IMR-90 (cell line): ENCODE data around the gene CAMK4. TPM values are rescaled to one million over a fixed set of nuclear protein-coding genes. Genes with fewer than 3 reads are reported as not detected.

Experiments
- ATAC-seq: fragments of 200-7000 bp; cut with Tn5 transposase; 2 replicates; pipeline ENCODE4 v1.9.1; 2020; ENCODE audit warnings: low read depth, mild to moderate bottlenecking, moderate library complexity
- BruUV-seq: library from RNA; stranded (reverse); fragments of 400-500 nt; replicated peaks from 2 replicates; lab custom pipeline; 2021; lab: Mats Ljungman, UMichigan
- CTCF ChIA-PET: fragments of 300-600 bp; formaldehyde crosslinking; extraction: SDS; loops from one replicate; lab custom pipeline; 2021; ENCODE audit warnings: antibody characterized with exemption; lab: Yijun Ruan, JAX
- POLR2A ChIA-PET: fragments of 300-600 bp; sonication (Branson Sonifier 250); formaldehyde crosslinking; loops from one replicate; lab custom pipeline; 2022; ENCODE audit warnings: antibody characterized with exemption; ENCODE audit not compliant: unreplicated experiment; lab: Charles Lee
- DNase-seq: peaks from one replicate; pipeline ENCODE4 v3.0.0; 2013
- H2AFZ ChIP-seq: replicated peaks from 2 replicates; pipeline ENCODE3; 2013; ENCODE audit warnings: low read length, mild to moderate bottlenecking; ENCODE audit not compliant: poor library complexity
- H2AK5ac ChIP-seq: 2 replicates; pipeline ENCODE4 v1.6.1; 2013; ENCODE audit warnings: low read depth, low read length, inconsistent platforms
- H2AK9ac ChIP-seq: replicated peaks from 2 replicates; pipeline ENCODE3; 2013; ENCODE audit warnings: mild to moderate bottlenecking, low read depth, low read length, moderate library complexity; ENCODE audit not compliant: poor library complexity
- H2BK120ac ChIP-seq: 2 replicates; pipeline ENCODE4 v1.6.1; 2013; ENCODE audit warnings: low read depth, low read length, inconsistent platforms
- H2BK15ac ChIP-seq: 3 replicates; pipeline ENCODE4 v1.6.1; 2013; ENCODE audit warnings: low read depth, low read length, inconsistent platforms
- H2BK20ac ChIP-seq: 2 replicates; pipeline ENCODE4 v1.6.1; 2013; ENCODE audit warnings: low read depth, mild to moderate bottlenecking, inconsistent platforms, low read length, moderate library complexity
- H2BK5ac ChIP-seq: 2 replicates; pipeline ENCODE4 v1.6.1; 2013; ENCODE audit warnings: mild to moderate bottlenecking, low read depth, low read length, inconsistent platforms; ENCODE audit not compliant: poor library complexity, severe bottlenecking
- H3K14ac ChIP-seq: replicated peaks from 2 replicates; pipeline ENCODE4 v1.6.1; 2013; ENCODE audit warnings: low read depth, low read length, inconsistent platforms
- H3K18ac ChIP-seq: 2 replicates; pipeline ENCODE4 v1.6.1; 2013; ENCODE audit warnings: low read depth, low read length, control low read depth
- H3K23ac ChIP-seq: 2 replicates; pipeline ENCODE4 v1.6.1; 2013; ENCODE audit warnings: low read depth, low read length, inconsistent platforms
- H3K27ac ChIP-seq: 2 replicates; pipeline ENCODE4 v1.5.1; 2013; ENCODE audit warnings: mild to moderate bottlenecking, control low read depth, low read length; ENCODE audit not compliant: insufficient read depth
- H3K27me3 ChIP-seq: 2 replicates; pipeline ENCODE4 v1.6.1; 2013; ENCODE audit warnings: low read length; ENCODE audit not compliant: control insufficient read depth, insufficient read depth
- H3K36me3 ChIP-seq: 2 replicates; pipeline ENCODE4 v1.6.1; 2013; ENCODE audit warnings: low read length, mixed read lengths; ENCODE audit not compliant: control insufficient read depth, insufficient read depth
- H3K4ac ChIP-seq: 2 replicates; pipeline ENCODE4 v1.6.1; 2013; ENCODE audit warnings: low read depth, low read length, inconsistent platforms
- H3K4me1 ChIP-seq: 2 replicates; pipeline ENCODE4 v1.6.1; 2013; ENCODE audit warnings: low read length, mixed read lengths; ENCODE audit not compliant: control insufficient read depth, insufficient read depth
- H3K4me2 ChIP-seq: 2 replicates; pipeline ENCODE4 v1.6.1; 2013; ENCODE audit warnings: low read depth, mild to moderate bottlenecking, control low read depth, low read length, moderate library complexity
- H3K4me3 ChIP-seq: 2 replicates; pipeline ENCODE4 v1.5.1; 2013; ENCODE audit warnings: low read depth, mild to moderate bottlenecking, control low read depth, low read length, moderate library complexity; ENCODE audit not compliant: insufficient read depth
- H3K56ac ChIP-seq: 2 replicates; pipeline ENCODE4 v1.6.1; 2013; ENCODE audit warnings: low read length, inconsistent platforms; ENCODE audit not compliant: insufficient read depth; ENCODE audit errors: extremely low read depth
- H3K79me1 ChIP-seq, 2 experiments: 2 replicates each; pipeline ENCODE4 v1.6.1; 2013; ENCODE audit warnings: low read length in 2 of 2, inconsistent platforms in 1 of 2, low read depth in 1 of 2
- H3K9ac ChIP-seq: 2 replicates; pipeline ENCODE4 v1.6.1; 2013; ENCODE audit warnings: low read depth, low read length, control low read depth
- H3K9me1 ChIP-seq: 2 replicates; pipeline ENCODE4 v1.6.1; 2013; ENCODE audit warnings: low read length, inconsistent platforms; ENCODE audit not compliant: insufficient read depth
- H3K9me3 ChIP-seq: 2 replicates; pipeline ENCODE4 v1.6.1; 2013; ENCODE audit warnings: low read length; ENCODE audit not compliant: control insufficient read depth, insufficient read depth
- H4K20me1 ChIP-seq: 2 replicates; pipeline ENCODE4 v1.6.1; 2013; ENCODE audit warnings: low read length, inconsistent platforms; ENCODE audit not compliant: insufficient read depth
- H4K5ac ChIP-seq: 2 replicates; pipeline ENCODE4 v1.6.1; 2013; ENCODE audit warnings: mild to moderate bottlenecking, low read depth, low read length, control low read depth
- H4K8ac ChIP-seq, 2 experiments: 2 replicates each; pipeline ENCODE4 v1.6.1; 2013; ENCODE audit warnings: low read depth in 2 of 2, low read length in 2 of 2, control low read depth in 1 of 2, inconsistent platforms in 1 of 2
- H4K91ac ChIP-seq: 2 replicates; pipeline ENCODE4 v1.6.1; 2013; ENCODE audit warnings: low read depth, low read length, inconsistent platforms; ENCODE audit not compliant: insufficient read depth
- MAFK ChIP-seq: IDR thresholded peaks from 2 replicates; pipeline ENCODE4 v1.6.1; 2012; ENCODE audit warnings: low read depth, low read length, improper control_type of control experiment
- USF2 ChIP-seq: fragments of 150-350 bp; IDR thresholded peaks from 2 replicates; pipeline ENCODE4 v1.6.1; 2017; ENCODE audit warnings: mild to moderate bottlenecking, antibody characterized with exemption, low read length, low read depth
- WGBS, 2 experiments: methylation state at CpG; one replicate each; pipeline versions ENCODE4 v1.1.5 to v1.1.7; 2013; ENCODE audit warnings: missing lambda C conversion rate in 2 of 2; ENCODE audit not compliant: insufficient read length in 1 of 2; ENCODE audit errors: extremely low coverage in 2 of 2; 5-methylcytosine and 5-hydroxymethylcytosine counted together
- dilution Hi-C: fragments of 300-500 bp; cut with HindIII; formaldehyde crosslinking; loops from one replicate; pipeline ENCODE4 v1.14.3; 2018; ENCODE audit warnings: low sequenced_read_pairs; ENCODE audit not compliant: unreplicated experiment
- in situ Hi-C: fragments of 300-500 bp; cut with MboI; formaldehyde crosslinking; loops from 3 replicates; pipeline ENCODE4 v1.14.3; 2019; ENCODE audit warnings: low sequenced_read_pairs, inconsistent platforms, mixed read lengths
- intact Hi-C: fragments of 100-400 bp; cut with micrococcal nuclease; formaldehyde crosslinking; loops from 2 replicates; pipeline ENCODE4 v1.10.0; 2022
- polyA plus RNA-seq, 3 experiments: library from polyadenylated mRNA; depleted of rRNA; stranded (reverse); fragments of >200 nt; gene quantifications; 2 replicates each; pipeline ENCODE4 v1.2.3, GENCODE V29; 2012; ENCODE audit warnings: low replicate concordance in 1 of 3
- total RNA-seq: library from RNA; depleted of rRNA; stranded (reverse); fragments of >200 nt; gene quantifications from 2 replicates; pipeline ENCODE4 v1.2.3, GENCODE V29; 2012

The CAMK4 gene
- total and polyA plus RNA-seq, 2 of the 4 experiments (the other 2 are of a cell fraction), result 3.7 to 4.8 TPM

- H3K36me3 ChIP-seq, result no peaks in the 10 kb centered on the region
- no peak overlapping the region for H2AFZ ChIP-seq
- H3K27ac ChIP-seq, result no peak overlapping the region
- BruUV-seq, result no TSS peak
- H4K20me1 ChIP-seq, result no peaks in the 10 kb centered on the region
- dilution Hi-C loops, result no loop called here
- no peak overlapping the region for H2BK5ac ChIP-seq
- H4K5ac ChIP-seq, result no peak overlapping the region
- ChIA-PET CTCF (interaction anchor here (1.2 kb wide), 1 partner anchor 103 kb away, joined by 3 read pairs; no protein-coding TSS in a partner anchor), POLR2A (no interaction called here)
- TF ChIP-seq USF2 (no peak), MAFK (no peak)
- H3K56ac ChIP-seq, result no peak overlapping the region
- H3K14ac ChIP-seq, result no peak overlapping the region
- no peaks in the 10 kb centered on the region for H3K79me1 ChIP-seq
- intact Hi-C loops, result no loop called here
- no peaks in the 10 kb centered on the region for H3K4me1 ChIP-seq
- no peak overlapping the region for H4K91ac ChIP-seq
- H3K9ac ChIP-seq, result no peak overlapping the region
- no peak overlapping the region for H2BK120ac ChIP-seq
- in situ Hi-C loops, result no loop called here
- no peak overlapping the region for H3K18ac ChIP-seq
- DNase-seq (no peak), ATAC-seq (no peak)
- no peak overlapping the region for H3K4me3 ChIP-seq
- H3K4ac ChIP-seq, result no peak overlapping the region
- H4K8ac ChIP-seq, result no peak overlapping the region
- H3K9me1 ChIP-seq, result no peaks in the 10 kb centered on the region
- no peak overlapping the region for H2AK5ac ChIP-seq
- H2BK20ac ChIP-seq, result no peak overlapping the region
- H3K27me3 ChIP-seq, result no peaks in the 10 kb centered on the region; the same call in 1 of the 2 replicates
- H2AK9ac ChIP-seq, result peak overlapping the region; percentile 55
- H2BK15ac ChIP-seq, result no peak overlapping the region
- WGBS, 2 experiments, result 20% methylated on average over 1 of the region's 1 CpG; no CpG with 5 or more reads in 1 of the 2 experiments
- H3K4me2 ChIP-seq, result no peak overlapping the region
- no peak overlapping the region for H3K23ac ChIP-seq
- H3K9me3 ChIP-seq, result no peaks in the 10 kb centered on the region
Observed at GRCh38 chr5:111197523-111197922, 26.7 kb upstream of the CAMK4 start.
